Testis (tissue), 2 donors: Measurements from ENCODE around the gene DOCK9.

Source experiments
- CTCF ChIP-seq, 3 experiments: fragments of 450-650 bp in 2 of 3; fragments of 200-600 bp in 1 of 3; sonication (generic) in 1 of 3; IDR thresholded peaks; one replicate each; pipeline ENCODE4 v1.5.1; 2016 to 2019; ENCODE audit warnings: antibody characterized with exemption in 3 of 3, mild to moderate bottlenecking in 2 of 3, moderate library complexity in 1 of 3
- POLR2A ChIP-seq: fragments of 450-650 bp; IDR thresholded peaks from one replicate; pipeline ENCODE4 v1.6.1; 2017; ENCODE audit warnings: antibody characterized with exemption, mild to moderate bottlenecking, moderate library complexity

- TF ChIP-seq CTCF (IDR thresholded peaks at IDR 0.05): no peak
- no peak for TF ChIP-seq POLR2A
These were observed 26.6 kb downstream of the DOCK9 start for GRCh38 chr13:98951266-98951665.
